DMS 273 (cell line): Measurements from ENCODE around the gene HMCN1.
A peak's percentile ranks its signal among the peaks of the same experiment; 100 is the strongest.
"Not testable (repeated sequence)": the region's sequence is repeated elsewhere in the genome, so short reads cannot be mapped to it uniquely, and the experiment has no call there.

ENCODE experiments used
- DNase-seq: peaks from one replicate; lab custom pipeline; 2025; ENCODE audit not compliant: unreplicated experiment; lab: John Stamatoyannopoulos, UW

Gene HMCN1

DNA sequence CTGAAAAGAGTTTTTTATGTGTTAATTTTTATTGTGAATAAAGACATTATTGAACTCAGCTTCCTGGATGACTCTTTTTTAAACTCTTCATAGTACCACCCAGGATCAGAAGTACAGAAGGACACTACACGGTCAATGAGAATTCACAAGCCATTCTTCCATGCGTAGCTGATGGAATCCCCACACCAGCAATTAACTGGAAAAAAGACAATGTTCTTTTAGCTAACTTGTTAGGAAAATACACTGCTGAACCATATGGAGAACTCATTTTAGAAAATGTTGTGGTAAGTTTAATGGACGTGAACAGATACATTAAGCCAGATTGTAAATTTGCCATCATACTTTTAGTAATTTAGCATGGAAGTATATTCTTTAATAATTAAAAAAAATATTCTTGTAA, 391.3 kb downstream of the HMCN1 start:
- DNase-seq, result no peak

DNA sequence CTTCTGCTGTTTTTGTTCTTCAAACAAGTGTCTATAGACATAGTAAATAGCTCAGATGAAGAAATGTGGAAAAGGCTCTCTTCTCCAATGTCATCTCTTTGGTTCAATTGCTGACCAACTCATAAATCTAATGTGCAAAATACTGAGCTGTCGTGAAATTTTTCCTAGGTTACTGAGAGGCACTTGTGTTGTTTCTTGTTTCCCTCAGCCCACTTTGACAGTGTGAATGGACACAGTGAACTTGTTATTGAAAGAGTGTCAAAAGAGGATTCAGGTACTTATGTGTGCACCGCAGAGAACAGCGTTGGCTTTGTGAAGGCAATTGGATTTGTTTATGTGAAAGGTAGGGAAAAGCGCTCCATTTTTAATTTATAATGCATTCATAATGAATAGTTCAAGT, 395.6 kb downstream of the HMCN1 start:
- DNase-seq, result no peak

DNA sequence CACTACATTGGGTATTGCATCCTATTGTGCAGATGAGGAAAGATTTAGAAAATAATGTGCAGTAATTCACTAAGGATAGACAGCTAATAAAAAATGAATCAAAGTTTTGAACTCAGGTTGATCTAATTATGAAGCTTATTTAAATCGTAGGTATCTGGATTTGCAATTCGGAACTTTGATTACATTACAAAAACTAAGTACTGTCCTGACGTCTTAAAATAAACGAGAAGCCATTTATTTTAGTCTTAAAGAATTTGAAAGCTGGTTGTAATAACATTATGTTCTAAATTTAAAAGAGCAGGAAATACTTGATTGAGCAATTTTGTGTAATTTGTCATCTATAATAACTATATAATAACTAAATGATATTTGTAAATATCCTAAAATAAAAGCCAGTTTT, 404.9 kb downstream of the HMCN1 start:
- DNase-seq, result no peak

DNA sequence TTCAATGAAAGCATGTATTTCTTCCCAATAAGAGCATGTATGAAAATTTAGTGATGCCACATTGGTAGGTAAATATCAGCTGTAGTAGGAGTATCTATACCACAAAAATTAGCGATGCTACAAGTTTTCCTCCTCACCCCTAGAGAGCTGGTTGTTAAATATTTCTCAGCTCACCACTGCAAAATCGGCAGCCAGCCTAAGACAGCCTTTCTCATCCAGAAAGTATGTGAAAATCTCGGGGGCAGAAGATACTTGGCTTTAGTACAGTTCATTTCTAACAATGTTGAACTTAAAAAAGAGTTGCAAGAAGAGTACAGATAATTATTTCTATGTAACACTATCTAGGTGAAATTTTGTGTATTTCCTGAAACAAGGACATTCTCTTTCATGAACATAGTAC, 405.5 kb downstream of the HMCN1 start:
- DNase-seq, result no peak

DNA sequence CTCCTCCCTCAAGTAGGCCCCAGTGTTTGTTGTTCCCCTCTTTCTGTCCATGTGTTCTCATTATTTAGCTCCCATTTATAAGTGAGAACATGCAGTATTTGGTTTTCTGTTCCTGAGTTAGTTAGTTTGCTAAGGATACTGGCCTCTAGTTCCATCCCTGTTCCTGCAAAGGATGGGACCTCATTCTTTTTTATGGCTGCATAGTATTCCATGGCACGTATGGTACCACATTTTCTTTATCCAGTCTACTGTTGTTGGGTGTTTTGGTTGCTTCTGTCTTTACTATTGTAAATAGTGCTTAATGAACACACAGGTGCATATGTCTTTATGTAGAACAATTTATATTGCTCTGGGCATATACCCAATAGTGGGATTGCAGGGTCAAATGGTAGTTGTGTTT, 408.0 kb downstream of the HMCN1 start:
- no peak for DNase-seq

- DNase-seq, result no peak
Observed at GRCh38 chr1:186142916-186143315, 408.7 kb downstream of the HMCN1 start.

DNA sequence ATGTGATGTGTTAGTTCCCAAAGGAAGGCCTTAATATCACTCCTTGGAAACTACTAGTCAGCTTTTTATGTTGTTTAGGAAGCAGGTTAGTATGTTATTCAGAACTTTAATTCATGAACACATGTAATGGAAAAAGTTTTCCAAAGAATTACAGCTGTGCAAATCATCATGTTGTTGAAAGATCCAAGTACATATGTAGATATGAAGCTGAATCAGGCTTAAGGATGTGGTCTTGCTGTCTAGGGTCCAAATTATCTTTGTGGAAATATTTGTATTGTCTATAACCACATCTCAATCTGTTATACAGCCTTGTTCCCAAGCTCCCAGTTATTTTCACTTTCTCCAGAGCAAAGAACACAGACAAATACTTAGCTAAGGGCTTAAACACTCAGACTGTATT, 409.3 kb downstream of the HMCN1 start:
- DNase-seq, result no peak

- DNase-seq, result no peak
Observed at GRCh38 chr1:186144505-186144904, 410.3 kb downstream of the HMCN1 start.

DNA sequence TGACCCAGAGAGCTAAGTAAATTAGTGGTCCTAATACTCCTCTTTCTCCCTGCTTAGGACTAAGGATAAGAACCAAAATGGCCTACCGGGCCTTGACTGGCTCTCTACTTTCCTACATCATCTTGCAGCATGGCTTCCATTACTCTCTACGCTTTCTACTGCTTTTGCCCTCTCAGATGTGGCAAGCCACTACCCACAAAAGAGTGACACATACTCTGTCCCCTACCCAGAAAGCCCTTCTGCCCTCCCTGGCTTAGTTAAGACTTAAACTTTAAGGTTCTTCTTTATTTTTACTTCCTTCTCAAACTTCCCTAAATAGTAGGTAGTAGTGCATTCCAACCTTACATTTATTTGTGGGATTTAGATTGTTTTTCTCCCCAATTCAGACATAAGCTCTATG, 412.8 kb downstream of the HMCN1 start:
- DNase-seq, result no peak

GRCh38 chr1:186149591-186149990, 415.4 kb downstream of the HMCN1 start:
- DNase-seq, result no peak

DNA sequence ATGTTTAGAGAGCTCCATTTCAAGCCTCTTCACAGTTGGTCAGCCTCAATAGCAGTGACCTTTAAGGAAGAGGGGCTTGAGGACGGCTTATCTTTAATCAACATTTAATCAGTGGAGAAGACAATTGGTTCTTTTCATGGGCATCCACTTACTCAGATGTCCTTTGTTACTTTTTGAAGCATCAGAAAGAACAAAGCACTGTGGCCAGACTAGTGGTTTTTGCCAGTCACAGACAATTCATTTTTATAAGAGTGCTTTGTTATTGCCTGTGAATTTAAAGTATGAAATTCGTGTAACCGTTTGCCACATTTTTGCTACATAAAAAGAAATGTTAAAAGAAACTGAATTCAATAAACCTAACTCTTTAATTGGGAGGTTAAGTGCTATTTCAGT, 418.0 kb downstream of the HMCN1 start:
- no peak for DNase-seq

- DNase-seq, result no peak
Observed at GRCh38 chr1:186152620-186153239, 418.5 kb downstream of the HMCN1 start.

GRCh38 chr1:186154651-186155050, 420.5 kb downstream of the HMCN1 start:
- DNase-seq, result no peak

DNA sequence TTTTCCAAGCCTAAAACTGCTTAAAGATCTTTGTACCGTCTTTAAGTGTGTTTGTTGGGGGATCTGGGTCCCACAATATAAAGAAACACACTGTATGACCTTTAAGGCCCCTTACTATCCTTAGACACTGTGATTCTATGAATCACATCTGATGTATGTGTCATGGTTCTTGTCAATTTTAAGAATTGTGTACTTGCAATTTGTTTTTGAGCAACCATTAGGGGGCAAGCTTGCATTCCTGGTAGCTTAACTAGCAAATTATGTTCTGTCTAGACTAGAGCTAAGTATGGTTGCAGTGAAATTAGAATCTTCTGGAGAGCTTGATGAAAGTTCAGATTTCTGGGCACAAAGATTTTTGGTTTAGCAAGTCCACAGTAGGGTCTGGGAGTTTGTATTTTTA, 421.4 kb downstream of the HMCN1 start:
- DNase-seq, result peak; percentile 48

- DNase-seq, result not testable (repeated sequence)
Observed at GRCh38 chr1:186162895-186163294, 428.7 kb downstream of the HMCN1 start.

DNA sequence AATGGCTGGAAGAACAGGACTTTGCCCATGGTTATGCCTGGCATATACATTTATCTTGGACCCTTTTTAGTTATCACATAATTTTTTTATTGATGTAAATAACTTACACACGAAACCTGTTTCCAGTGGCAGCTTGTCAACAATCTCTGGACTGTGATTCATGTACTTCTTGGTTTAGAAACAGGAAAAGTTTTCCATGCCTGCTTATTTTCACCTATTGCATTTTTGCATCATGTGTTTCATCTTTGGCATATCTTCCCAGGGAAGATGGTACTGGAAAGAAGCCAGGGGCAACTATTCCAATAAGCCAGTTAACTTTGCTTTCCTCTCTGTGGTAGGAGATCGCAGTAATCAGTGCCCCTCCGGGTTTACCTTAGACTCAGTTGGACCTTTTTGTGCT, 430.6 kb downstream of the HMCN1 start:
- DNase-seq, result no peak

GRCh38 chr1:186165303-186165702, 431.1 kb downstream of the HMCN1 start:
- DNase-seq, result no peak

GRCh38 chr1:186167096-186167668, 433.0 kb downstream of the HMCN1 start:
- no peak for DNase-seq

DNA sequence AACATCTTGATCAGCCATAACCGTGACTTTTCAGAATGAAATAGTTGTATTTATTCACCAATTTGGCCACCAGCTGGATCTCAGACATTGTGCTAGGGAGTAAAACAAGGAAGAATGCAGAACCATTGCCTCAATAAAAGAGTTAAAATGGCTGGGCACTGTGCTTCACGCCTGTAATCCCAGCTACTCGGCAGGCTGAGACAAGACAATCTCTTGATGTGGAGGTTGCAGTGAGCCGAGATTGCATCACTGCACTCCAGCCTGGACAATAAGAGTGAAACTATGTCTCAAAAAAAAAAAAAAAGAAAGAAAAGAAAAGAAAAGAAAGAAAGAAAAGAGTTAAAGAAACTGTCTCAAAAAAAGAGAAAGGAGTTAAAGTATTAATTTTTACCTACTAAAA, 441.4 kb downstream of the HMCN1 start:
- no peak for DNase-seq

GRCh38 chr1:186178426-186179043, 444.3 kb downstream of the HMCN1 start:
- no peak for DNase-seq

GRCh38 chr1:186179231-186179630, 445.0 kb downstream of the HMCN1 start:
- peak; percentile 35 for DNase-seq

GRCh38 chr1:186183219-186183618, 449.0 kb downstream of the HMCN1 start:
- no peak for DNase-seq
